GM18951 (cell line): ENCODE data around the gene C19orf38.
"Not testable (repeated sequence)": the region's sequence is repeated elsewhere in the genome, so short reads cannot be mapped to it uniquely, and the experiment has no call there.

Experiments used
- POLR2A ChIP-seq: IDR thresholded peaks from 4 replicates; pipeline ENCODE4 v1.6.1; 2011; ENCODE audit warnings: mild to moderate bottlenecking; ENCODE audit not compliant: insufficient read length, insufficient read depth; ENCODE audit errors: extremely low read depth
- in situ Hi-C: fragments of 300-500 bp; cut with MboI; formaldehyde crosslinking; loops from one replicate; pipeline ENCODE4 v1.12.0; 2022; ENCODE audit warnings: low sequenced_read_pairs, mixed read lengths, inconsistent platforms; ENCODE audit not compliant: unreplicated experiment

Gene C19orf38

DNA sequence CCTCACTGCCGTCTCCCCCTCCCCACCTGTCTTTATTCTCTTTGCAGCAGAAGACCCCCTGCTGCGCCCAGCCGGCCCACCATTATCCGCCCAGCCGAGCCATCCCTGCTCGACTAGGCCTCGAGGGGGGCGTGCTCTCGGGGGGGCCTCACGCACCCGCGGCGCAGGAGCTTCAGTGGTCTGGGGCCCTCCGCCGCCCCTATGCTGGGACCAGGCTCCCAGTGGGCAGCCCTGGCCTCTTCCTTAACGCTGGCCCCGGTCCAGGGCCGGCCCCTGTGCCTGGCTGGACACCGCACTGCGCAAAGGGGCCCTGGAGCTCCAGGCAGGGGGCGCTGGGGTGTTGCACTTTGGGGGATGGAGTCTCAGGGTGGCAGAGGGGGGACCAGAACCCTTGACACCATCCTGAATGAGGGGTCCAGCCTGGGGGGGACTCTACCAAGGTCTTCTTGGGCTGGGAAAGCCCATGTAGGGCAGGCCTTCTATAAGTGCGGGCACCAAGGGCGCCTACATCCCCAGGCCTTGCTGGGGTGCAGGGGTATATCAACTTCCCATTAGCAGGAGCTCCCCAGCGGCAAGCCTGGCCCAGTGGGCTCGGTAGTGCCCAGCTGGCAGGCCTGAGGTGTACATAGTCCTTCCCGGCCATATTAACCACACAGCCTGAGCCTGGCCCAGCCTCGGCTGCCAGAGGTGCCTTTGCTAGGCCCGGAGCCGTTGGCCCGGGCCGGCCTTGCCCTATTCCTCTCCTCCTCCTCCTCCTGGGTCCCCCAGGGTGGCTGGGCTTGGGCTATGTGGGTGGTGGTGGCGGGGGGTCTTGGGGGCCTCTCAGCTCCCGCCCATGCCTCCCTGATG lies 17.1 kb upstream of the C19orf38 start:
- TF ChIP-seq POLR2A = no peak

DNA sequence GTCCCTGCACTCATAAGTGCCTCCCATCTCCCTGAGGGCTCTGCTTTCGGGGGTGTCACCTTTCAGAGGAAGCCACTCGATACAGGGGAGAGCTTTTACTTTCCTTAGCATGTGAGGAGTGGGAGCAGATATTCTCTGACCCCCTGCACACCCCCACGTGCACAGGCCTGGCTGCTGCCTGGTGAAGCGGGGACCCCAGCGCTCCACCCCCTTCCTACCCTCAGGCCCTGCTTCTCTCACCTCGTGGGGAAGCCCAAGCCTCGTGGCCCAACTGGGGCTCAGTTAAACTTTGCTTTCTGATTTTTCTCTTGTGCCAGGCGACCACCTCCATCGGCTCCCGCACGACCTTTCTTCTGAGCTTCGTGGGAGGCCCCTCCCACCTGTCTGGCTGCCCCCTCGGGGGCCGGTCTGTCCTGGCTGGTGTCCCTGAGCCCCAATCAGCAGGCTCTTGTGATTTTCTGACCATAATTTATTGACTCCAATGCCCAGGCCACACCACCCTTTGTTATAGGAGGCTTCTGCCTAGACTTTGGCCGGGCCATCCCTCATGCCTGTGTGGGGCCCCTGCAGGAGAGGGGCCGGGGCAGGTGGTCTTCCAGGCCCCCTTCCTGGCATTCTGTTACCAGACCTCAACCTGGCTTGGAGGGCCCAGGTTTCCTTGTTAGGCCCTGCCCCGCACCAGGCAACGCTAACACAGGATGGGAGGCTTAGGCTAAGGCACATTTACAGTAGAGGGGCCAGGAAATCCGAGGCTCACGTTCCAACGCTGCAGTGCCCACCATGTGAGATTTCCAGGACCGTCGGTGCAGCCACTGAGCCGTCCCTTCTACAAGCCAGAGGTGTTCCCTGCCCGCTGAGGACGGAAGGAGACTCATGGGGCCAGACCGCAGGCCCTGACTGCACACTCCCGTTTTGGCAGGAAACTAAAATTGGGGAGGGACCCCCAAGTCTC lies 16.0 kb upstream of the C19orf38 start:
- in situ Hi-C loops = no loop called here

More for the DNA sequence above, 17.1 kb upstream of the C19orf38 start:
- in situ Hi-C loops = no loop called here

DNA sequence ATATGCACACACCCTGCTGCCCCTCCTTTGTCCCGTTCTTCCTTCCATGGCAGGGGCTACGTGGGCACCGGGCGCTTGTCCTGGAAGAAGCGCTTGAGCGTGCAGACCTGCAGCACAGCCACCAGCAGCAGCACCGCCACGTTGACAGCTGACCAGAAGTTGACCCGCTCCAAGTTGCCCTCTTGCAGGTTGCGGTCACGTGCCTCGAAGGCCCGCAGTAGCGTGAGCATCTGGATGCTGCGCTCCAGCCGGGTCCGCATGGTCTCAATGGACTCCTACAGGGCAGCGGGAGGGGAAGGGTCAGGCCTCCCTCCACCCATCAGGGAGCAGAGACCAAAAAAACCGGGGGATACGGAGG lies 15.3 kb upstream of the C19orf38 start:
- in situ Hi-C loops = no loop called here
- TF ChIP-seq POLR2A = peak; percentile 2

More for the DNA sequence above, 16.0 kb upstream of the C19orf38 start:
- TF ChIP-seq POLR2A = peak; percentile 8

DNA sequence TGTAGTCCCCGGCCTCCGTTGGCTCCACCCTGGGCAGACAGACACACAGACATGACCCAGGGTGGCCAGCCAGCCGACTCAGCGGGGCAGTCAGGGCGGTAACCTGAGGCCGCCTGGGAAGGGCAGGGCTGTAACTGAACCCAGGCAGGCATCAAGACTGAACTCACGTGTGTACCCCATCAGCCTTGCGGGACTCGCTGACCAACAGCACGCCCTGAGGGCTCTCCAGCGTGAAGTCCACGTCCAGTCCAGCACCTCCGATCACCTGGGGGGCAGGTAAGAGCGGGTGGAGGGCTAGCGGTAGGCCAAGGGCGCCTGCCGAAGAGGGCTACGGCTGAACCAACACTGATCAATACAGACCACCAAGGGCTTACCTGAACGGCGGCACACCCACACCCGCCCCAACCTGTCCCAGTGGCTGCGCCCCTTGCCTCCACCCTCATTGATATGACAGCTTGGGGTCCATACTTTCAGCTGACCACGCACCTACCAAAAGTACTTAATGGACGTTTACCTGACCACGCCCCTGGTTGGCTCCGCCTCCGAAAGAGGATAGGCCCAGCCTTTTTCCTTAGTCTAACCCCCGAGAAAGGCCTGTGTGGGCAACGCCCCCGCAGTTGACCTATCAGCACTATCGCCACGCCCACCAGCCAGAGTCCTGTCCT lies 13.0 kb upstream of the C19orf38 start:
- in situ Hi-C loops = no loop called here
- no peak for TF ChIP-seq POLR2A

DNA sequence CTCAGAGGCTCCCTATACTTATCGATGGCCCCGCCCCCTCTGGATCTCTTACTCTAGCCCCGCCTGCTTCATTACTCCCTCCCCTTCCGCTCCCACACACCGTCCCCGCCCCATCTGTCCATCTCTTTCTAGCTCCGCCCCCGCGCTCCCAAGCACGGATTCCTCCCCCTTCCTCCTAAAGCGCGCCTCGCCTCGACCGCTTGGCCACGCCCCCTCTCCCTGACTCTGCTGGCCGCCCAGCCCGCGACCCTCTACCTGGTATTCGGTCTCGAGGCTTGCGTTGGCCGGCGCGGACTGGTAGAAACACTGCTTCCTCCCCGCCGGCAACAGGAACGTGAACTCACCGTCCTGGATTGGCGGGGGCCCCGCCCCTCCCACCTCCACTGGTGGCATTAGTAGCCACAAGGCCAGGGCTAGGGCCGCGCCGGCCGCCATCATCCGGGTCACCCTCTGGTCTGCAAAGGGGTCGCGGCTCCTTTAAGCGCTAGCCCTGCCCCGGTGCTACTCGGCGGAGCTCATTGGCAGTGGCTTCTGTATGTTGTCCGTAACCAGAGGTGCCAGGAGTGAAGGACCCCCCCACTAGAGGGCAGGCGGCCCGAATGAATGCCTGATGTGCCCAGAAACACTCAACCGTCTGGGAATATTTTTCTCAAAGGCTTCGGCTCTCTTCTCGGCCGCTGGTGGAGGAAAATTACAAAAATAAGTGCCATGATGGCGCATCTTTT lies 12.3 kb upstream of the C19orf38 start, which contains the start of gene TMED1:
TMED1 (minus strand) TSS at position 459 of the 725 bp plus-strand sequence; CDS start at position 438, 21 bp downstream.
- in situ Hi-C loops = no loop called here
- TF ChIP-seq POLR2A = peak; percentile 67

DNA sequence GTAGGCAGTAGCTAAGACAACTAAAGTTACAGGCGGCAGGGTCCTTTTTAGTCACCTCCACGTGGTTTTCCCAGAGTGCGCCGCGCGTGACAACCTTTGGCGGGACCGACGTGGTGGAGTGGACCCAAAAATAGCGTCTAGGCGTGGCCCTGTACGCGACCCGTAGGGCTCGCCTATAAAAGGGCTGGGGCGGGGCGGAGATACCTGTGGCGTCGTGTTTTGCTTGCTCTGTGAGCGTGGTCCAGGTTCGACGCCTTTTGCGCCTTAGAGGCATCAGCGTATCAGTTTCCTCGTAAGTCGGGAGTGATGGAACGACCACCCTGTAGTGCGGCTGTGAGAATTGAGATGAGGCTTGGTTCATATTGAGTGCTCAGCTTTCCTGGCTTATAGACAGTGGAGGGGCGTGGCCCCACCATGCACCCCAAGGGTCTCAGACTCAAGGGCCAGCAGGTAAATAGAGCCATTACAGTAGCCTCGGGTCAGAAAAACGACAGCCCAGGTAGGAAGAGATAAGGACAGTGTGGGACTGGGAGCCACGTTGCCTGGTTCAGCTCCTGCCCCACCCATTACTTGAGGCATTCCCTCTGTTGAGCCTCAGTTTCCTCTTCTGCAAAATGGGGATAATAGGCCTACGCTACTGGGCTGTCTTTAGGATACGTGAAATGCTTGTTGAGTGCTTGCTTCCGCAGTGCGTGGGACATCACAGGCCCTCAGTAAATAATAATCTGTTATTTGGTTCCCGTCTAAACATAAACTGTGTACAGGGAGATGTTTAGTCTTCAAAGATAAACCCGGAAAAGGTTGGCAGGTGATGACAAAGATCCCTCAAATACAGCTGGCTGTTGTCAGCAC lies 11.5 kb upstream of the C19orf38 start:
- no peak for TF ChIP-seq POLR2A
- in situ Hi-C loops = no loop called here

DNA sequence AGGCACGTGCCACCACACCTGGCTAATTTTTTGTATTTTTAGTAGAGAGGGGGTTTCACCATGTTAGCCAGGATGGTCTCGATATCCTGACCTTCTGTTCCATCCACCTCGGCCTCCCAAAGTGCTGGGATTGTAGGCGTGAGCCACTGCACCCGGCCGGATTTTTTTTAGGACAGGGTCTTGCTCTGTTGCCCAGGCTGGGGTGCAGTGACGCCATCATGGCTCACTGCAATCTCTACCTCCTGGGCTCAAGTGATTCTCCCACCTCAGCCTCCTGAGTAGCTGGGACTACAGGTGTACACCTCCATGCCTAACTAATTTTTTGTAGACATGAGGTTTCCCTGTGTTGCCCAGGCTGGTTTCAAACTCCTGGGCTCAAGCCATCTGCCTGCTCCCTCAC lies 10.6 kb upstream of the C19orf38 start:
- in situ Hi-C loops = not testable (repeated sequence)

DNA sequence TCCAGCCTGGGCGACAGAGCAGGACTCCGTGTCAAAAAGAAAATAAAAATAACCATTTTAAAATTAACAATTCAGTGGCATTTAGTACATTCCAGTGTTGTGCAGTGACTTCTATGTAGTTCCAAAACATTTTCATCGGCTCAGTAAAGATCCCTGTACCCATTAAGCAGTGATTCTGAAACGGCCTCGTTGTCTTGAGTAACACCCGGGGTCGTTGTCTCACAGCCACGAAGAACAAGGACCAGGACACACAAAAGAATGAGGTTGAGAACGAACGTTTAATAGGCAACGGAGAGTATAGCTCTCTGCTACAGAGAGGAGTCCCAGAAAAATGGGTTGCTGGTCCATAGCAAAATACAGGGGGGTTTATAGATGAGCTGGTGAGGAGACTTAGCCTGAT lies 9.8 kb upstream of the C19orf38 start:
- in situ Hi-C loops = no loop called here
- no peak for TF ChIP-seq POLR2A

DNA sequence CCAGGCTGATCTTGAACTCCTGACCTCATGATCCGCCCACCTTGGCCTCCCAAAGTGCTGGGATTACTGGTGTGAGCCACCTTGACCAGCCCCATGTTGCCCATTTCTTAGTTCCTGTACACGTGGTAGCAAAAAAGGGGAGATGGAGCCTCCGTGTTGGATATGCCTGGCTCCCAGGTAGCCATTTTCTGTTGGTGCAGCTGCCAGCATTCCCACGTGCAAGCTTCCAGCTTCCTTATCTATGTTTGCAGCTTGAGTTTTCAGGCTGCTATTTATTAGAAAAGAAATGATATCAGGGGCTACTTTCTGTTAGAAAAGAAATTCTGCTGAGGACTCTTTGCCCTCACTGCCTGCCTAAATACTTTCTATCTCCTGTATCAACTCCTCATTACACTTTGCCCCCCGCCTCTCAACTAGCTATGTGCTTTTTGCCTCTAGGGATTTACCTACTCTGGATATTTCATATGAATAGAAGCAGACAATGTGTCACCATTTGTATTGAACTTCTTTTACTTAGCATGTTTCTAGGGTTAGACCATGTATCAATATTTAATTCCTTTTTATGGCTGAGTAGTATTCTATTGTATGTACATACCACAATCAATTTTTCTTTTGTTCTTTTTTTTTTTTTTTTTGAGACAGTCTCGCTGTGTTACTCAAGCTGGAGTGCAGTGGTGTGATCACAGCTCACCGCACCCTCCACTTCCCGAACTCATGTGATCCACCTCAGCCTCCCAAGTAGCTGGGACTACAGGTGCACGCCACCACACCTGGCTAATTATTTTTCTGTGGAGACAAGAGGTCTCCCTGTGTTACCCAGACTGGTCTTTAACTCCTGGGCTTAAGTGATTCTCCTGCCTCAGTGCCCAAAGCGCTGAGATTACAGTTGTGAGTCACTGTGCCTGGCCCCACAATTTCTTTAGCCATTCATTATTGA lies 8.8 kb upstream of the C19orf38 start:
- in situ Hi-C loops = no loop called here
- no peak for TF ChIP-seq POLR2A

DNA sequence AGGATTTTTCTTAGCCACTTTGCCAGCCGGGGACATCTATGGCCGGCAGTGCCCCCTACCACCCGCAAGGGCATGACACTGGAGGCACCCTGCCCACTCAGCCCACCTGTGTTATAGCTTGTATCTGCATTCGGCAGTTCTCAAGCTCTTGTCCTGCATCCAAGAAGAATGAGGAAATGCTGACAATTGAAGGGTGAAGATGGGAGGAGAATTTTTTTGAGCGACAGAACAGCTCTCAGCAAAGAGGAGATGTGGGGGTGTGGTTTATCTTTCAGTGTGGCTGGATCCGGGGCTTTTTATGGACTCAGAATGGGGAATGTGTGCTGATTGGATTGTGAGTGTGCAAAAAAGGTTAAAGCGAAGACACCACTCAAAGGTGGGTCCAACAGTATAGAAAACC lies 5.4 kb upstream of the C19orf38 start:
- no peak for TF ChIP-seq POLR2A
- in situ Hi-C loops = no loop called here
